GM19452 (cell line): ENCODE measurements around the gene DIPK1B.
"Not testable (repeated sequence)": the region's sequence is repeated elsewhere in the genome, so short reads cannot be mapped to it uniquely, and the experiment has no call there.

Source experiments
- ATAC-seq: cut with Tn5 transposase; IDR thresholded peaks from one replicate; pipeline ENCODE4 v1.9.1; 2021; ENCODE audit not compliant: unreplicated experiment

The DIPK1B gene

GRCh38 chr9:136697821-136698526 is 14.4 kb upstream of the DIPK1B start:
- no peak for ATAC-seq

DNA sequence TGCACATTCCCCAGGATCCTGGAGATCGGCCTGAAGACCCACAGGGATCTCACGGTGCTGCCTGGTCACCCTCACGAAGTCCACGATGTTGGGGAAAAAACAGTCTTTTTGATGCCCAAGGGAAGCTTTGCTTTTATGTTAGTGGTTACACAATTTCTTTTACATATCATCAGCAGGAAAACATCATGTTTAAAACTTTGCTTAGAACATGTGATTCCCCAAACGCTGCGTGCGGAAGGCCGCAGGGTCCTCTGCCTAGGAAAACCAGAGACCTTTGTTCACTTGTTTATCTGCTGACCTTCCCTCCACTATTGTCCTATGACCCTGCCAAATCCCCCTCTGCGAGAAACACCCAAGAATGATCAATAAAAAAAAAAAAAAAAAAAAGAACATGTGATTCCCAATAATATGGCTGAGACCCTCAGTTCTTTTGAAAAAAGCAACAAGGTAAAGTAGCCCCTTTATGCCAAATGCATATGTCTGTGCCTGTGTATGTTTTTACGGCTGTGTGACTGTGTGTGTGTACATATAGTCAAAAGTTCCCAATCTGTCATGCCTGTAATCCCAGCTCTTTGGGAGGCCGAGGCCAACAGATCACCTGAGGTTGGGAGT is 13.6 kb upstream of the DIPK1B start:
- ATAC-seq: no peak

GRCh38 chr9:136700304-136700703 is 12.1 kb upstream of the DIPK1B start:
- ATAC-seq: no peak

- no peak for ATAC-seq
These were observed 11.3 kb upstream of the DIPK1B start for GRCh38 chr9:136700959-136701667.

DNA sequence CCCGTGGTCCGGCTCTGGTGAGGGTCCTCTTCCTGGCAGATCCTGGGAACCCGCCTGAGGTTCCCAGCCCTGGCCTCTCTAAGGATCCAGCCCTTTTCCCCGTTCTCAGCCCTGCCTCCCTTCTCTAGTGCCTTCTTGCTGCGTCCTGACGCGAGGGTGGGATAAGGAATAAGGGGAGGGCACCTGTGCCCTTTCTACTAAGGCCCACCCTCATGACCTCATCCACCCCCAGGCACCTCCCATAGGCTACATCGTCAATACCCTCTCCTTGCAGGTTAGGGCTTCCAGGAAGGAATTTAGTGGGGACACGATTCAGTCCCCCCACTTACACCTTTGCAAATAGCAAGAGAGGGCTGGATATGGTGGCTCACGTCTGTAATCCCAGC is 10.7 kb upstream of the DIPK1B start:
- ATAC-seq: no peak

GRCh38 chr9:136703276-136703860 is 9.0 kb upstream of the DIPK1B start:
- no peak for ATAC-seq

DNA sequence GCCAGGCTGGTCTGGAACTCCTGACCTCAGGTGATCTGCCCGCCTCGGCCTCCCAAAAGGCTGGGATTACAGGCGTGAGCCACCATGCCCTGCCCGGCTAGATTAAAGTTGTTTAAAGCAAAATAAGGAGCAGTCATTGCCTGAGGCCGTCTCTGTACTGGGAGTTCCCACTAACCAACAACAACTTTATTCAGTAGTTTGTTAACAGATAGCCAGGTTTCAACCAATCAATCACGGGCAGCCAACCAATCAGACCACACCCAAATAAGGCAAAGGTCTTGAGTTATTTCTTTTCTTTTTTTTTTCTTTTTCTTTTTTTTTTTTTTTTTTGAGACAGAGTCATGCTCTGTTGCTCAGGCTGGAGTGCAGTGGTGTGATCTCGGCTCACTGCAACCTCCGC is 7.6 kb upstream of the DIPK1B start:
- ATAC-seq: not testable (repeated sequence)

DNA sequence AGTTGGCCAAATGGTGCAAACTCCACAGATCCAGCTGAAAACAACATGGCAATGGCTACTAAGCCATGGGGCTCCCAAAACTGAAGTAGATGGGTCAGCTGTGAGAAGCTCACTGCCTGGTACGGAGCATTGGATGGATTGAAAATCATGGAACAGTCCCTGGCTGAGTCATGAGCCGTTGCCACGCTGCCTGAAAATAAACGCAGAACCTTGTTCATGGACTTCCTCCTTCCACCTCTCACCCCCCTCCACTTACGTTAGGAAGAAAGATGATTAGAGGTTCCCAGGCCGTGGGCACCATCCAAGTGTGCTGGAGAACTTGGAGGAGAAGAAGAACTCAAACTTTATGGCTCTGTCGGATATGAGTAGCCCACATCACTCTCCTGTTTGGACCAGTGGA is 6.8 kb upstream of the DIPK1B start:
- ATAC-seq: no peak

GRCh38 chr9:136707011-136707410 is 5.4 kb upstream of the DIPK1B start:
- no peak for ATAC-seq

DNA sequence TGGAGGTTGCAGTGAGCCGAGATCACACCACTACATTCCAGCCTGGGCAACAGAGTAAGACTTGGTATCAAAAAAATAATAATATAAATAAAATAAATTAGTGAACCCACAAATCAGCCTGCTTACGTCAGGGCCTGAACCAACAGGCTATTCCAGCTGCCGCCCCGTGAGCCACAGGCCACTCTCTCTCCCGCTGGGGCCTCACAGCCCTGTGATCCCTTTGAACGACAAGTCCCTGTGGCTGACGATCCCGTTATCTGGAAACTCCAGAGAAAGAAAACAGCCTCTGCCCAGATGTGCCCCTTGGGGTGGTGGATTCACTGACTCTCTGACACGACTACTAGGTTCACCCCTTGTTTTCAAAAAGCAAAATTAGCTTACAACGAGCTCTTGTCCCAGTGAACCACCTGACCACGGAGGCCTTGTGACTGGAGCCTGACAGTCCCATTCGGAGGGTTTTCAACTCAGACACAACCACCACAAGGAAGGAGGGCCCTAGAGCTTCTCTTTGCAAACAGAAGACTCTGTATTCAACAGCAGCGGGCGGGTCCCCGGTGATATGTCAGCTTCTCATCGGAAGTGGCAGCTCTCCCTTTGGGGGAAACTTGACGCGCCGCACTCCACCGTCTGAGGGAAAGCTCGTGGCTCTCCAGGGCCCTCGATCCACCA is 4.4 kb upstream of the DIPK1B start:
- ATAC-seq: no peak

- no peak for ATAC-seq
These were observed 2.8 kb upstream of the DIPK1B start for GRCh38 chr9:136709454-136710109.

GRCh38 chr9:136710543-136710942 is 1.8 kb upstream of the DIPK1B start:
- no peak for ATAC-seq

DNA sequence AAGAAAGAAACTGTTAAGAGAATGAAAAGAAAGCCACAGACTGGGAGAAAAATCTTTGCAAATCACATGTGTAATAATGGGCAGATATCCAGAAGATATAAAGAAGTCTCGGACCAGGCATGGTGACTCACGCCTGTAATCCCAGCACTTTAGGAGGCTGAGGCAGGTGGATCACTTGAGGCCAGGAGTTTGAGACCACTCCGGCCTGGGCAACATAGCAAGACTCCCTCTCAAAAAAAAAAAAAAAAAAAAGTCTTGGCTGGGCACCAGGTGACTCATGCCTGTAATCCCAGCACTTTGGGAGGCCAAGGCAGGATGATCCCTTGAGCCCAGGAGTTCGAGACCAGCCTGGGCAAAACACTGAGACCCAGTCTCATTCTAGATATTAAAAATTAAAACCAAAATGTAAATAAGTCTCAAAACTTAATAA is 1.1 kb upstream of the DIPK1B start:
- not testable (repeated sequence) for ATAC-seq

- ATAC-seq: no peak
These were observed 545 bp downstream of the DIPK1B start for GRCh38 chr9:136712690-136713544.

- ATAC-seq: no peak
These were observed 1.2 kb downstream of the DIPK1B start for GRCh38 chr9:136713550-136713949.

GRCh38 chr9:136714096-136714892 is 1.9 kb downstream of the DIPK1B start:
- no peak for ATAC-seq

GRCh38 chr9:136714893-136715274 is 2.5 kb downstream of the DIPK1B start:
- ATAC-seq: no peak

GRCh38 chr9:136717399-136717798 is 5.0 kb downstream of the DIPK1B start:
- no peak for ATAC-seq
